IMR-90 (cell line): ENCODE results near the gene SDHAF1. TPM values are rescaled to one million over a fixed set of nuclear protein-coding genes. Genes with fewer than 3 reads are reported as not detected.

ENCODE experiments used
- ATAC-seq: fragments of 200-7000 bp; cut with Tn5 transposase; 2 replicates; pipeline ENCODE4 v1.9.1; 2020; ENCODE audit warnings: low read depth, mild to moderate bottlenecking, moderate library complexity
- BruUV-seq: library from RNA; stranded (reverse); fragments of 400-500 nt; replicated peaks from 2 replicates; lab custom pipeline; 2021; lab: Mats Ljungman, UMichigan
- CTCF ChIA-PET: fragments of 300-600 bp; formaldehyde crosslinking; extraction: SDS; loops from one replicate; lab custom pipeline; 2021; ENCODE audit warnings: antibody characterized with exemption; lab: Yijun Ruan, JAX
- POLR2A ChIA-PET: fragments of 300-600 bp; sonication (Branson Sonifier 250); formaldehyde crosslinking; loops from one replicate; lab custom pipeline; 2022; ENCODE audit warnings: antibody characterized with exemption; ENCODE audit not compliant: unreplicated experiment; lab: Charles Lee
- DNase-seq: peaks from one replicate; pipeline ENCODE4 v3.0.0; 2013
- H2AFZ ChIP-seq: replicated peaks from 2 replicates; pipeline ENCODE3; 2013; ENCODE audit warnings: low read length, mild to moderate bottlenecking; ENCODE audit not compliant: poor library complexity
- H2AK5ac ChIP-seq: 2 replicates; pipeline ENCODE4 v1.6.1; 2013; ENCODE audit warnings: low read depth, low read length, inconsistent platforms
- H2AK9ac ChIP-seq: replicated peaks from 2 replicates; pipeline ENCODE3; 2013; ENCODE audit warnings: mild to moderate bottlenecking, low read depth, low read length, moderate library complexity; ENCODE audit not compliant: poor library complexity
- H2BK120ac ChIP-seq: 2 replicates; pipeline ENCODE4 v1.6.1; 2013; ENCODE audit warnings: low read depth, low read length, inconsistent platforms
- H2BK15ac ChIP-seq: 3 replicates; pipeline ENCODE4 v1.6.1; 2013; ENCODE audit warnings: low read depth, low read length, inconsistent platforms
- H2BK20ac ChIP-seq: 2 replicates; pipeline ENCODE4 v1.6.1; 2013; ENCODE audit warnings: low read depth, mild to moderate bottlenecking, inconsistent platforms, low read length, moderate library complexity
- H2BK5ac ChIP-seq: 2 replicates; pipeline ENCODE4 v1.6.1; 2013; ENCODE audit warnings: mild to moderate bottlenecking, low read depth, low read length, inconsistent platforms; ENCODE audit not compliant: poor library complexity, severe bottlenecking
- H3K14ac ChIP-seq: replicated peaks from 2 replicates; pipeline ENCODE4 v1.6.1; 2013; ENCODE audit warnings: low read depth, low read length, inconsistent platforms
- H3K18ac ChIP-seq: 2 replicates; pipeline ENCODE4 v1.6.1; 2013; ENCODE audit warnings: low read depth, low read length, control low read depth
- H3K23ac ChIP-seq: 2 replicates; pipeline ENCODE4 v1.6.1; 2013; ENCODE audit warnings: low read depth, low read length, inconsistent platforms
- H3K27ac ChIP-seq: 2 replicates; pipeline ENCODE4 v1.5.1; 2013; ENCODE audit warnings: mild to moderate bottlenecking, control low read depth, low read length; ENCODE audit not compliant: insufficient read depth
- H3K27me3 ChIP-seq: 2 replicates; pipeline ENCODE4 v1.6.1; 2013; ENCODE audit warnings: low read length; ENCODE audit not compliant: control insufficient read depth, insufficient read depth
- H3K36me3 ChIP-seq: 2 replicates; pipeline ENCODE4 v1.6.1; 2013; ENCODE audit warnings: low read length, mixed read lengths; ENCODE audit not compliant: control insufficient read depth, insufficient read depth
- H3K4ac ChIP-seq: 2 replicates; pipeline ENCODE4 v1.6.1; 2013; ENCODE audit warnings: low read depth, low read length, inconsistent platforms
- H3K4me1 ChIP-seq: 2 replicates; pipeline ENCODE4 v1.6.1; 2013; ENCODE audit warnings: low read length, mixed read lengths; ENCODE audit not compliant: control insufficient read depth, insufficient read depth
- H3K4me2 ChIP-seq: 2 replicates; pipeline ENCODE4 v1.6.1; 2013; ENCODE audit warnings: low read depth, mild to moderate bottlenecking, control low read depth, low read length, moderate library complexity
- H3K4me3 ChIP-seq: 2 replicates; pipeline ENCODE4 v1.5.1; 2013; ENCODE audit warnings: low read depth, mild to moderate bottlenecking, control low read depth, low read length, moderate library complexity; ENCODE audit not compliant: insufficient read depth
- H3K56ac ChIP-seq: 2 replicates; pipeline ENCODE4 v1.6.1; 2013; ENCODE audit warnings: low read length, inconsistent platforms; ENCODE audit not compliant: insufficient read depth; ENCODE audit errors: extremely low read depth
- H3K79me1 ChIP-seq, 2 experiments: 2 replicates each; pipeline ENCODE4 v1.6.1; 2013; ENCODE audit warnings: low read length in 2 of 2, inconsistent platforms in 1 of 2, low read depth in 1 of 2
- H3K9ac ChIP-seq: 2 replicates; pipeline ENCODE4 v1.6.1; 2013; ENCODE audit warnings: low read depth, low read length, control low read depth
- H3K9me1 ChIP-seq: 2 replicates; pipeline ENCODE4 v1.6.1; 2013; ENCODE audit warnings: low read length, inconsistent platforms; ENCODE audit not compliant: insufficient read depth
- H3K9me3 ChIP-seq: 2 replicates; pipeline ENCODE4 v1.6.1; 2013; ENCODE audit warnings: low read length; ENCODE audit not compliant: control insufficient read depth, insufficient read depth
- H4K20me1 ChIP-seq: 2 replicates; pipeline ENCODE4 v1.6.1; 2013; ENCODE audit warnings: low read length, inconsistent platforms; ENCODE audit not compliant: insufficient read depth
- H4K5ac ChIP-seq: 2 replicates; pipeline ENCODE4 v1.6.1; 2013; ENCODE audit warnings: mild to moderate bottlenecking, low read depth, low read length, control low read depth
- H4K8ac ChIP-seq, 2 experiments: 2 replicates each; pipeline ENCODE4 v1.6.1; 2013; ENCODE audit warnings: low read depth in 2 of 2, low read length in 2 of 2, control low read depth in 1 of 2, inconsistent platforms in 1 of 2
- H4K91ac ChIP-seq: 2 replicates; pipeline ENCODE4 v1.6.1; 2013; ENCODE audit warnings: low read depth, low read length, inconsistent platforms; ENCODE audit not compliant: insufficient read depth
- BHLHE40 ChIP-seq: fragments of 150-350 bp; IDR thresholded peaks from 2 replicates; pipeline ENCODE4 v1.6.1; 2016; ENCODE audit warnings: mild to moderate bottlenecking, low read depth, low read length
- CEBPB ChIP-seq: IDR thresholded peaks from 2 replicates; pipeline ENCODE4 v1.6.1; 2012; ENCODE audit warnings: low read depth, low read length, improper control_type of control experiment
- CHD1 ChIP-seq: IDR thresholded peaks from 2 replicates; pipeline ENCODE4 v1.6.1; 2012; ENCODE audit warnings: low read depth, low read length, improper control_type of control experiment
- CTCF ChIP-seq: conservative IDR thresholded peaks from 2 replicates; pipeline ENCODE4 v1.5.1; 2012; ENCODE audit warnings: mild to moderate bottlenecking, low read depth, low read length, improper control_type of control experiment
- FOS ChIP-seq: fragments of 150-350 bp; IDR thresholded peaks from 2 replicates; pipeline ENCODE4 v1.6.1; 2016; ENCODE audit warnings: low read depth, low read length
- MAFK ChIP-seq: IDR thresholded peaks from 2 replicates; pipeline ENCODE4 v1.6.1; 2012; ENCODE audit warnings: low read depth, low read length, improper control_type of control experiment
- MAZ ChIP-seq: IDR thresholded peaks from 2 replicates; pipeline ENCODE4 v1.6.1; 2012; ENCODE audit warnings: low read depth, mild to moderate bottlenecking, low read length, improper control_type of control experiment, moderate library complexity, borderline replicate concordance
- MXI1 ChIP-seq: IDR thresholded peaks from 2 replicates; pipeline ENCODE4 v1.6.1; 2012; ENCODE audit warnings: low read depth, mild to moderate bottlenecking, low read length, moderate library complexity, borderline replicate concordance
- NFE2L2 ChIP-seq: fragments of 150-350 bp; IDR thresholded peaks from 2 replicates; pipeline ENCODE4 v1.6.1; 2016; ENCODE audit warnings: low read depth, mild to moderate bottlenecking, low read length
- POLR2A ChIP-seq: IDR thresholded peaks from 2 replicates; pipeline ENCODE4 v1.6.1; 2012; ENCODE audit warnings: mild to moderate bottlenecking, low read depth, low read length
- RAD21 ChIP-seq: IDR thresholded peaks from 2 replicates; pipeline ENCODE4 v1.6.1; 2012; ENCODE audit warnings: low read length, improper control_type of control experiment
- RCOR1 ChIP-seq: IDR thresholded peaks from 2 replicates; pipeline ENCODE4 v1.6.1; 2012; ENCODE audit warnings: mild to moderate bottlenecking, low read length, improper control_type of control experiment; ENCODE audit not compliant: insufficient replicate concordance
- RFX5 ChIP-seq: IDR thresholded peaks from 2 replicates; pipeline ENCODE4 v1.8.0; 2012; ENCODE audit warnings: low read depth, mild to moderate bottlenecking, low read length, moderate library complexity
- SMC3 ChIP-seq: fragments of 150-350 bp; IDR thresholded peaks from 2 replicates; pipeline ENCODE4 v1.6.1; 2016; ENCODE audit warnings: low read depth, mild to moderate bottlenecking, antibody characterized with exemption, low read length, moderate library complexity
- USF2 ChIP-seq: fragments of 150-350 bp; IDR thresholded peaks from 2 replicates; pipeline ENCODE4 v1.6.1; 2017; ENCODE audit warnings: mild to moderate bottlenecking, antibody characterized with exemption, low read length, low read depth
- WGBS, 2 experiments: methylation state at CpG; one replicate each; pipeline versions ENCODE4 v1.1.5 to v1.1.7; 2013; ENCODE audit warnings: missing lambda C conversion rate in 2 of 2; ENCODE audit not compliant: insufficient read length in 1 of 2; ENCODE audit errors: extremely low coverage in 2 of 2; 5-methylcytosine and 5-hydroxymethylcytosine counted together
- dilution Hi-C: fragments of 300-500 bp; cut with HindIII; formaldehyde crosslinking; loops from one replicate; pipeline ENCODE4 v1.14.3; 2018; ENCODE audit warnings: low sequenced_read_pairs; ENCODE audit not compliant: unreplicated experiment
- in situ Hi-C: fragments of 300-500 bp; cut with MboI; formaldehyde crosslinking; loops from 3 replicates; pipeline ENCODE4 v1.14.3; 2019; ENCODE audit warnings: low sequenced_read_pairs, inconsistent platforms, mixed read lengths
- intact Hi-C: fragments of 100-400 bp; cut with micrococcal nuclease; formaldehyde crosslinking; loops from 2 replicates; pipeline ENCODE4 v1.10.0; 2022
- polyA plus RNA-seq, 3 experiments: library from polyadenylated mRNA; depleted of rRNA; stranded (reverse); fragments of >200 nt; gene quantifications; 2 replicates each; pipeline ENCODE4 v1.2.3, GENCODE V29; 2012; ENCODE audit warnings: low replicate concordance in 1 of 3
- total RNA-seq: library from RNA; depleted of rRNA; stranded (reverse); fragments of >200 nt; gene quantifications from 2 replicates; pipeline ENCODE4 v1.2.3, GENCODE V29; 2012
- TF ChIP-seq, protein P1 (sequence below): fragments of 150-350 bp; IDR thresholded peaks from 2 replicates; pipeline ENCODE4 v1.6.1; 2016; ENCODE audit warnings: low read depth, mild to moderate bottlenecking, low read length, moderate library complexity, borderline replicate concordance

Gene SDHAF1
- total and polyA plus RNA-seq, 2 of the 4 experiments (the other 2 are of a cell fraction): 4.8 to 9.9 TPM

DNA sequence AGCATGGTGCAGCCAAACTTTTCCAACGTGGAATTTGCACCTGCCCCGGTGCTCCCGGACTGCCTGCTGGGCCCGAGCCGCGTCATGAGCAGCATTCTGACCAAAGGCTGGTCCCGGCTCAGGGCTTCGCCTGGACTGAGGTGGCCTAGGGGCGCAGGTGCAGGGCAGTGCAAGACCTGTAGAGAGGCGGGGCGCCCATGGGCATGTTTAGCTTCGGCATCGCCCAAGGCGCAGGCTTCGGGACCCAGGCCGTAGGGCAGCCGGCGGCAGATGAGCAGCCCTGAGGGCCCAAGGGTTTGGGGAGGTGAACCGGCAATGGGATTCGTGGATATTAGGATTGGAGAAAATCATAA lies 35.0 kb upstream of the SDHAF1 start:
- Histone ChIP-seq H3K9me3 (peaks cover 2% of the 10 kb centered on the region), H3K36me3 (no peaks in the 10 kb centered on the region), H3K79me1 (no peaks in the 10 kb centered on the region), H3K9ac (no peak overlapping the region), H3K9me1 (no peaks in the 10 kb centered on the region), H4K91ac (no peak overlapping the region), H2BK5ac (no peak overlapping the region), H2AK9ac (no peak overlapping the region), H4K5ac (no peak overlapping the region), H2BK20ac (no peak overlapping the region), H3K56ac (no peak overlapping the region), H3K27me3 (peaks cover 33% of the 10 kb centered on the region), H3K23ac (no peak overlapping the region), H4K20me1 (no peaks in the 10 kb centered on the region), H2BK15ac (no peak overlapping the region), H3K4me3 (no peak overlapping the region), H2AFZ (no peak overlapping the region), H2BK120ac (no peak overlapping the region), H3K4ac (no peak overlapping the region), H2AK5ac (no peak overlapping the region), H3K18ac (no peak overlapping the region), H3K4me2 (no peak overlapping the region), H3K4me1 (no peaks in the 10 kb centered on the region), H4K8ac (no peak overlapping the region), H3K14ac (no peak overlapping the region), H3K27ac (no peak overlapping the region)
- intact Hi-C loops (no loop called here), dilution Hi-C loops (no loop called here), in situ Hi-C loops (no loop called here)
- DNase-seq (no peak), ATAC-seq (no peak)
- WGBS, 2 experiments: 14% methylated on average over 8 of the region's 20 CpGs; no CpG with 5 or more reads in 1 of the 2 experiments
- ChIA-PET POLR2A (no interaction called here), CTCF (no interaction called here)
- TF ChIP-seq MAFK: no peak
- TF ChIP-seq NFE2L2: no peak
- TF ChIP-seq, protein P1, sequence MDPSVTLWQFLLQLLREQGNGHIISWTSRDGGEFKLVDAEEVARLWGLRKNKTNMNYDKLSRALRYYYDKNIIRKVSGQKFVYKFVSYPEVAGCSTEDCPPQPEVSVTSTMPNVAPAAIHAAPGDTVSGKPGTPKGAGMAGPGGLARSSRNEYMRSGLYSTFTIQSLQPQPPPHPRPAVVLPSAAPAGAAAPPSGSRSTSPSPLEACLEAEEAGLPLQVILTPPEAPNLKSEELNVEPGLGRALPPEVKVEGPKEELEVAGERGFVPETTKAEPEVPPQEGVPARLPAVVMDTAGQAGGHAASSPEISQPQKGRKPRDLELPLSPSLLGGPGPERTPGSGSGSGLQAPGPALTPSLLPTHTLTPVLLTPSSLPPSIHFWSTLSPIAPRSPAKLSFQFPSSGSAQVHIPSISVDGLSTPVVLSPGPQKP: no peak
- no peak for TF ChIP-seq FOS
- no peak for TF ChIP-seq RAD21
- no peak for TF ChIP-seq CEBPB
- no peak for TF ChIP-seq MXI1
- TF ChIP-seq CTCF: no peak
- TF ChIP-seq MAZ: no peak
- TF ChIP-seq USF2: no peak
- no peak for TF ChIP-seq RFX5
- no peak for TF ChIP-seq SMC3
- TF ChIP-seq RCOR1: no peak
- no peak for TF ChIP-seq POLR2A
- TF ChIP-seq CHD1: no peak
- TF ChIP-seq BHLHE40: no peak
- no TSS peak for BruUV-seq
